ENCODE results near the gene MPG.
"Not testable (repeated sequence)": the region's sequence is repeated elsewhere in the genome, so short reads cannot be mapped to it uniquely, and the experiment has no call there.

Gene MPG

DNA sequence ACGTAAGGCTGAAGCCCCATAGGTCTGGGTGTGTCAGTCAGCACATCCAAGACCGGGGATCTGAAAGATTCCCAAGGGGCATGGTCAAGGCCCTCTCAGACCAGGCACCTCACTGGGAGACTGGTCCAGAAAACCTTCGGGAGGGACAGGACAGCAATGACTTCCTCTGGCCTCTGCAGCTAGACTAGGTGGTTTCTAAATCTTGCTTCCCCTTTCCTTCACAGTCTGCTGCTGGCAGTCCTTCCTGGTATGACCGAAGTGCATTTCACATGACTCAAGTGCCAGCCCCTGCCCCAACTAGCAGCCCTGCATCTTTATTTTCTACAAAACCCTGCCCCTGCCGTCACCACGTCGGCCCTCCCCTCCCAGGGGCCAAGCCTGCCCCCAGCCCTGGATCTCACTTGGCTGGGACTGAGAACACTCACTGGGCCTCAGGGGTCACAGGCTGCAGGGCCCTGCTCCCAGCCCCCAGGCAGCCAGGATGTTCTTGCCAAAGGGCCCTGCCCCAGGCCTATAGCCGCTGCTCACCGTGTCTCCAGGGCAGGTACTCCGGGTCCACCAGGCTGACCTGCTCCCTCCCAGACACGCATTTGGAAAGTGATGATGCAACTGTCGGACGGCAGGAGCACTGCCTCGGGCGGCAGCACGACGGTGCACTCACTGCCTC lies 42.9 kb upstream of the MPG start:
- Histone ChIP-seq H3K79me2 (ENCODE audit: insufficient read depth, low read depth) (no peaks in the 10 kb centered on the region), H3K27me3 (ENCODE audit: insufficient read depth, low read depth) (no peaks in the 10 kb centered on the region), H3K4me3 (IDR thresholded peaks at IDR 0.05; ENCODE audit: insufficient read depth, low read depth, low read length) (no peak overlapping the region), H3K27ac (no peak overlapping the region), H3K4me2 (no peak overlapping the region), H4K20me1 (ENCODE audit: insufficient read depth) (no peaks in the 10 kb centered on the region), H2AFZ (ENCODE audit: low read depth) (no peak overlapping the region), H3K36me3 (ENCODE audit: insufficient read depth) (no peaks in the 10 kb centered on the region), H3K9ac (no peak overlapping the region), H3K4me1 (ENCODE audit: low read depth, poor library complexity, severe bottlenecking) (peaks cover 23% of the 10 kb centered on the region)
- TF ChIP-seq, protein P1, sequence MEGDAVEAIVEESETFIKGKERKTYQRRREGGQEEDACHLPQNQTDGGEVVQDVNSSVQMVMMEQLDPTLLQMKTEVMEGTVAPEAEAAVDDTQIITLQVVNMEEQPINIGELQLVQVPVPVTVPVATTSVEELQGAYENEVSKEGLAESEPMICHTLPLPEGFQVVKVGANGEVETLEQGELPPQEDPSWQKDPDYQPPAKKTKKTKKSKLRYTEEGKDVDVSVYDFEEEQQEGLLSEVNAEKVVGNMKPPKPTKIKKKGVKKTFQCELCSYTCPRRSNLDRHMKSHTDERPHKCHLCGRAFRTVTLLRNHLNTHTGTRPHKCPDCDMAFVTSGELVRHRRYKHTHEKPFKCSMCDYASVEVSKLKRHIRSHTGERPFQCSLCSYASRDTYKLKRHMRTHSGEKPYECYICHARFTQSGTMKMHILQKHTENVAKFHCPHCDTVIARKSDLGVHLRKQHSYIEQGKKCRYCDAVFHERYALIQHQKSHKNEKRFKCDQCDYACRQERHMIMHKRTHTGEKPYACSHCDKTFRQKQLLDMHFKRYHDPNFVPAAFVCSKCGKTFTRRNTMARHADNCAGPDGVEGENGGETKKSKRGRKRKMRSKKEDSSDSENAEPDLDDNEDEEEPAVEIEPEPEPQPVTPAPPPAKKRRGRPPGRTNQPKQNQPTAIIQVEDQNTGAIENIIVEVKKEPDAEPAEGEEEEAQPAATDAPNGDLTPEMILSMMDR (conservative IDR thresholded peaks at IDR 0.05; ENCODE audit: low read depth, low read length), result no peak

DNA sequence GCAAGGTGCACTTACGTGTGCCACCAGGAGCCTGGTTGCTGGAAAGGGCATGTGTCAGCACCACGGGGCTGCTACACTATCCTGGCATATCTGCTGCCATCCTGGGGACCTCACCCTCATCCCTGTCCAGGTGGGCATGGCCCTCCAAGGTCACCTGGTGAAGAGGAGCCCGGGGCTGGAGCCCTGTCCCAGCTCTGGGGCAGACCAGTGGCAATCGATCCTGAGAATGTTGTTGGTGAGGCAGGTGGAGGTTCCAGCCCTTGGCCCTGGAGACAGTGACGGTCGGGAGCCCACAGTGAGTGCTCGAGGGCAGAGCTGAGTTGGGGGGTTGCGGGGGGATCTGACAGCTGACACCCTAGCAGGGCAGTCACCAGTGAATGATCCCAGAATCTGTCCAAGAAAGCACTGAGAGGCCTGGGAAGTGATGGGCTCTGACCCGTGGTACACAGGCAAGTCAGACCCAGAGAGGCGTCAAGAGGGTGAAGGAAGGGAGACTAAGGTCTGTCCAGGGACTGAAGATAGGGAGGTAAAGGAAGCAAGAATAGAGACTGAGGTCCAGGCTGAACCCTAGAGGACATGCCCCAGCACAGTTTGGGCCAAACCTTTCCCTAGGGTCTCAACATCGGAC lies 42.2 kb upstream of the MPG start:
- H3K9ac ChIP-seq, result no peak overlapping the region
- H3K4me1 ChIP-seq (ENCODE audit: low read depth, poor library complexity, severe bottlenecking), result peaks cover 28% of the 10 kb centered on the region
- H3K4me3 ChIP-seq (IDR thresholded peaks at IDR 0.05; ENCODE audit: insufficient read depth, low read depth, low read length), result no peak overlapping the region
- TF ChIP-seq, protein P1 (conservative IDR thresholded peaks at IDR 0.05; ENCODE audit: low read depth, low read length), result no peak
- no peak overlapping the region for H3K4me2 ChIP-seq
- H3K79me2 ChIP-seq (ENCODE audit: insufficient read depth, low read depth), result no peaks in the 10 kb centered on the region
- no peaks in the 10 kb centered on the region for H4K20me1 ChIP-seq (ENCODE audit: insufficient read depth)
- H3K27me3 ChIP-seq (ENCODE audit: insufficient read depth, low read depth), result no peaks in the 10 kb centered on the region
- H3K27ac ChIP-seq, result no peak overlapping the region
- H3K36me3 ChIP-seq (ENCODE audit: insufficient read depth), result no peaks in the 10 kb centered on the region
- no peak overlapping the region for H2AFZ ChIP-seq (ENCODE audit: low read depth)

DNA sequence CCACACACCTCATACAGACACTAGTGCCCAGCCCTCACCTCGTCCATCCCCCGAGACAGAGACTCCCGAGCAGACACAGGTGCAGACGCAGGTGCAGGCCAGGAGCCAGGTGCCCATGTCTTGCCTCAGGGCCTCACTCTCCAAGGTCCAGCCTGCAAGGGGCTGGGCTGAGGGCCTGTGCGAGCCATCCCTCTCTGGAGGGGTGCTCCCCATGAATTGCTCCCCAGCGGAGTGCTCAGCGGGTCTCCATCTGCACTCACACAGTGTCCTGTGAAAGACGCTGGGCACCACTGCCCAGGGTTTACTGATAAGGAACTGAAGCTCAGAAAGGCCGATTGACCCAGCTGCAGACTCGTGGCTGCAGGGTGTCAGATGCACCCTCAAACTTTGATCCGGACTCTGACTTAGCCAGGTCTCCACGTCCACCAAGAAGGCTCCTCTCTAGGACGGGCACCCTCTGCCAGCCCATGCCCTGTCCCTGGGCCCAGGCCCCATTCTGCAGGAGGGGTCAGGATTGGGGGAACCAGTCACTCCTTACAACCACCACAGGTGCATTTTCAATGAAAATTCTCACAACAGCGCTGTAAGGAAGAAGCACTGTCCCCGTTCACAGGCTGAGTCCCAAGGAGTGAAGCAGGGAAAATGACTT lies 41.6 kb upstream of the MPG start:
- no peak overlapping the region for H3K4me2 ChIP-seq
- H3K36me3 ChIP-seq (ENCODE audit: insufficient read depth), result no peaks in the 10 kb centered on the region
- no peak overlapping the region for H2AFZ ChIP-seq (ENCODE audit: low read depth)
- no peaks in the 10 kb centered on the region for H3K79me2 ChIP-seq (ENCODE audit: insufficient read depth, low read depth)
- H3K4me3 ChIP-seq (IDR thresholded peaks at IDR 0.05; ENCODE audit: insufficient read depth, low read depth, low read length), result no peak overlapping the region
- H4K20me1 ChIP-seq (ENCODE audit: insufficient read depth), result no peaks in the 10 kb centered on the region
- TF ChIP-seq, protein P1 (conservative IDR thresholded peaks at IDR 0.05; ENCODE audit: low read depth, low read length), result no peak
- H3K4me1 ChIP-seq (ENCODE audit: low read depth, poor library complexity, severe bottlenecking), result peaks cover 31% of the 10 kb centered on the region
- H3K27me3 ChIP-seq (ENCODE audit: insufficient read depth, low read depth), result no peaks in the 10 kb centered on the region
- no peak overlapping the region for H3K27ac ChIP-seq
- H3K9ac ChIP-seq, result no peak overlapping the region

DNA sequence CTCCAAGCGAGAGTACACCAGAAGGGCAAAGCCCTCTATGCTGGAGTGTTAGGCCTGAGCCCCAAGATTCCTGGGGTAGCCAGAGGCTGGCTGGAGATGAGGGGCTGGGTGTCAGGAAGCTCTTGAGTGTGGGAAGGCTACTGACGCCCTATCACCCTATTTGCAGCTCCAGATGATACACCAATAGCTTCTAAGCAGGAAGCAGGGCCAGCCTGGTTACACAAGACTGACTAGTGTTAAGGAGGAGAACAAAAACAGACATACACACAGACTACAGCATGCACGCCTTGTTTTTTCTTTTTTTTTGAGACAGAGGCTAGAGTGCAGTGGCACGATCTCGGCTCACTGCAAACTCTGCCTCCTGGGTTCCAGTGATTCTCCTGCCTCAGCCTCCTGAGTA lies 40.5 kb upstream of the MPG start:
- H3K9ac ChIP-seq, result no peak overlapping the region
- no peak overlapping the region for H2AFZ ChIP-seq (ENCODE audit: low read depth)
- no peaks in the 10 kb centered on the region for H4K20me1 ChIP-seq (ENCODE audit: insufficient read depth)
- H3K79me2 ChIP-seq (ENCODE audit: insufficient read depth, low read depth), result no peaks in the 10 kb centered on the region
- no peaks in the 10 kb centered on the region for H3K36me3 ChIP-seq (ENCODE audit: insufficient read depth)
- TF ChIP-seq, protein P1 (conservative IDR thresholded peaks at IDR 0.05; ENCODE audit: low read depth, low read length), result no peak
- H3K4me2 ChIP-seq, result no peak overlapping the region
- H3K4me3 ChIP-seq (IDR thresholded peaks at IDR 0.05; ENCODE audit: insufficient read depth, low read depth, low read length), result no peak overlapping the region
- no peak overlapping the region for H3K27ac ChIP-seq
- H3K27me3 ChIP-seq (ENCODE audit: insufficient read depth, low read depth), result no peaks in the 10 kb centered on the region
- H3K4me1 ChIP-seq (ENCODE audit: low read depth, poor library complexity, severe bottlenecking), result peaks cover 31% of the 10 kb centered on the region

DNA sequence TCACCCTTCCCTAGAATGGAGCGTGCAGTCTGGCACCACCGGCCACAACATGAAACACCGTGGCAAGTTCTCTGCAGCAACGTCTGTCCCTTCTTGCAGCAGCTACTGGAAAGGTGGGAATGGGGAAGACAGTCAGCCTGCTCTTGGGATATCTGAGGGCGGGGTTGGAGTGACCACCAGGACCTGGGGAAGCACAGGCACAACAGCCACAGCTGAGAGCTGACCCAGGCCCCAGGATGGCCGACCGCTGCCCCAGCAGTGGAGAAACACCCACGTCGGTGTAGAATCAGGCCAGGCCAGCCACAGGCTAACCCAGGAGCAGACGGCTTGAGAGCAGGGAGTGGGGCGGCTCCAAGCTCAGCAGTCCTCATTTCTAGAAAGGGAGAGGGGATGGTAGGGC lies 39.8 kb upstream of the MPG start:
- not testable (repeated sequence) for H3K36me3 ChIP-seq (ENCODE audit: insufficient read depth); H3K4me3 ChIP-seq (IDR thresholded peaks at IDR 0.05; ENCODE audit: insufficient read depth, low read depth, low read length); H2AFZ ChIP-seq (ENCODE audit: low read depth); H3K9ac ChIP-seq; H3K79me2 ChIP-seq (ENCODE audit: insufficient read depth, low read depth); H4K20me1 ChIP-seq (ENCODE audit: insufficient read depth); H3K27me3 ChIP-seq (ENCODE audit: insufficient read depth, low read depth)
- peak overlapping the region; percentile 62; the same call in 1 of the 2 replicates for H3K27ac ChIP-seq
- peaks cover 31% of the 10 kb centered on the region for H3K4me1 ChIP-seq (ENCODE audit: low read depth, poor library complexity, severe bottlenecking)
- H3K4me2 ChIP-seq, result peak overlapping the region; percentile 88; the same call in 1 of the 2 replicates

All from KMS-11 (cell line).